CD4-positive, alpha-beta T cell (primary cell): ENCODE measurements around the gene LGSN. TPM values are rescaled to one million over a fixed set of nuclear protein-coding genes. Genes with fewer than 3 reads are reported as not detected.
"Not testable (repeated sequence)": the region's sequence is repeated elsewhere in the genome, so short reads cannot be mapped to it uniquely, and the experiment has no call there.

Experiments
- ATAC-seq: fragments of 200-7000 bp; cut with Tn5 transposase; one replicate; pipeline ENCODE4 v1.10.0; 2022; ENCODE audit warnings: mild to moderate bottlenecking; ENCODE audit not compliant: poor library complexity
- CTCF ChIA-PET: fragments of 350-600 bp; sonication (Branson Sonifier 250); formaldehyde crosslinking; loops from one replicate; lab custom pipeline; 2021; ENCODE audit warnings: antibody characterized with exemption, inconsistent platforms; lab: Charles Lee
- POLR2A ChIA-PET: fragments of 350-600 bp; sonication (Branson Sonifier 250); formaldehyde crosslinking; loops from one replicate; lab custom pipeline; 2021; ENCODE audit warnings: antibody characterized with exemption, inconsistent platforms; lab: Charles Lee
- DNase-seq, 14 experiments: peaks; one replicate each; pipeline ENCODE4 v3.0.0-alpha.2; 2013 to 2020; ENCODE audit warnings: mixed read lengths in 2 of 14
- H3K27ac ChIP-seq, 2 donors: one replicate each; pipeline versions ENCODE4 v1.5.1 to v1.7.0; 2013; ENCODE audit warnings: low read length in 2 of 2, low read depth in 1 of 2, mild to moderate bottlenecking in 1 of 2
- H3K27me3 ChIP-seq, 2 experiments: 1 replicate in 1 of 2; 2 replicates in 1 of 2; pipeline versions ENCODE4 v1.6.1 to v1.7.0; 2013; ENCODE audit warnings: low read length in 2 of 2, control low read depth in 1 of 2, mild to moderate bottlenecking in 1 of 2, moderate library complexity in 1 of 2; ENCODE audit not compliant: insufficient read depth in 2 of 2, control insufficient read depth in 1 of 2
- H3K36me3 ChIP-seq: one replicate; pipeline ENCODE4 v1.6.1; 2013; ENCODE audit warnings: low read length, control low read depth; ENCODE audit not compliant: insufficient read depth
- H3K4me1 ChIP-seq: one replicate; pipeline ENCODE4 v1.6.1; 2013; ENCODE audit warnings: low read length, control low read depth; ENCODE audit not compliant: insufficient read depth
- H3K4me3 ChIP-seq: one replicate; pipeline ENCODE4 v1.5.1; 2013; ENCODE audit warnings: mild to moderate bottlenecking, low read length, moderate library complexity
- H3K9me3 ChIP-seq, 2 experiments: 1 replicate in 1 of 2; 2 replicates in 1 of 2; pipeline versions ENCODE4 v1.6.1 to v1.7.0; 2013; ENCODE audit warnings: low read length in 2 of 2, mild to moderate bottlenecking in 2 of 2, control low read depth in 1 of 2, moderate library complexity in 1 of 2; ENCODE audit not compliant: control insufficient read depth in 1 of 2, insufficient read depth in 1 of 2
- H3K27ac Mint-ChIP-seq: one replicate; pipeline ENCODE4 v1.8.0; 2020; ENCODE audit warnings: mixed read lengths
- H3K27me3 Mint-ChIP-seq: one replicate; pipeline ENCODE4 v1.8.0; 2021; ENCODE audit warnings: mixed read lengths
- H3K36me3 Mint-ChIP-seq: one replicate; pipeline ENCODE4 v1.8.0; 2021; ENCODE audit warnings: low read depth, mixed read lengths
- H3K4me1 Mint-ChIP-seq: one replicate; pipeline ENCODE4 v1.8.0; 2021; ENCODE audit warnings: low read depth, mixed read lengths
- H3K4me3 Mint-ChIP-seq: one replicate; pipeline ENCODE4 v1.8.0; 2020; ENCODE audit warnings: mild to moderate bottlenecking, mixed read lengths
- H3K9me3 Mint-ChIP-seq: one replicate; pipeline ENCODE4 v1.8.0; 2020; ENCODE audit warnings: mixed read lengths
- intact Hi-C, 2 experiments: fragments of 100-400 bp; cut with DNase I in 1 of 2; cut with micrococcal nuclease in 1 of 2; formaldehyde crosslinking; loops; one replicate each; pipeline versions ENCODE4 v1.15.1 to v1.9.0; 2023 to 2025; cut with DNase I, micrococcal nuclease
- total RNA-seq, 174 experiments: library from RNA in 2 of 174; stranded (reverse) in 2 of 174; gene quantifications; one replicate each; pipeline ENCODE4 v1.2.3 and lab custom pipeline; 2021 to 2026
- TF ChIP-seq, protein P1 (sequence below): fragments of 200-600 bp; IDR thresholded peaks from one replicate; pipeline ENCODE4 v1.8.0; 2022; ENCODE audit warnings: antibody characterized with exemption, mild to moderate bottlenecking

Gene LGSN
- total RNA-seq, 2 experiments from 2014 or later: not detected

DNA sequence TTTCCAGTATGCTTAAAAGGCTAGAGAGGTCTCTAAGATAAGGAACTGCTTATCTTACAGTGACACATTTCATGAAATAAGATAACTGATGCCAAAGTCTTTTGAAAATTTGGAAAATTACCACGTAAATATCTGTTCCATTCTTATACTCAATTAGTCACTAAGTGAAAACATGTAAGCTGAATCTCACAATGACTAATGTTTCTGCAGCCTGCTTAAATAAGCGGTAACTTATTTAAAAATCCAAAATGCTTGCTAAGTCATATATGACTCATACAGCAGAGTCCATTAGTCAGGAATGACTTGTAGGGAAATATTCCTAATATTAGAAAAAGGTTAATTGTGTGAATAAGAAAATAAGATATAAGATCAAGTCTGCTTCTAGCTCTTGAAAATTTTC, 27.8 kb upstream of the LGSN start:
- Histone ChIP-seq H3K27ac (no peak overlapping the region), H3K4me3 (no peak overlapping the region), H3K27me3 (no peaks in the 10 kb centered on the region), H3K4me1 (peaks cover 4% of the 10 kb centered on the region), H3K9me3 (no peaks in the 10 kb centered on the region), H3K36me3 (no peaks in the 10 kb centered on the region)
- no peak overlapping the region for H3K4me3 Mint-ChIP-seq
- H3K4me1 Mint-ChIP-seq: peaks cover 6% of the 10 kb centered on the region
- DNase-seq (no peak), ATAC-seq (no peak)
- no peak overlapping the region for H3K27ac Mint-ChIP-seq
- ChIA-PET CTCF (no interaction called here), POLR2A (no interaction called here)
- TF ChIP-seq, protein P1, sequence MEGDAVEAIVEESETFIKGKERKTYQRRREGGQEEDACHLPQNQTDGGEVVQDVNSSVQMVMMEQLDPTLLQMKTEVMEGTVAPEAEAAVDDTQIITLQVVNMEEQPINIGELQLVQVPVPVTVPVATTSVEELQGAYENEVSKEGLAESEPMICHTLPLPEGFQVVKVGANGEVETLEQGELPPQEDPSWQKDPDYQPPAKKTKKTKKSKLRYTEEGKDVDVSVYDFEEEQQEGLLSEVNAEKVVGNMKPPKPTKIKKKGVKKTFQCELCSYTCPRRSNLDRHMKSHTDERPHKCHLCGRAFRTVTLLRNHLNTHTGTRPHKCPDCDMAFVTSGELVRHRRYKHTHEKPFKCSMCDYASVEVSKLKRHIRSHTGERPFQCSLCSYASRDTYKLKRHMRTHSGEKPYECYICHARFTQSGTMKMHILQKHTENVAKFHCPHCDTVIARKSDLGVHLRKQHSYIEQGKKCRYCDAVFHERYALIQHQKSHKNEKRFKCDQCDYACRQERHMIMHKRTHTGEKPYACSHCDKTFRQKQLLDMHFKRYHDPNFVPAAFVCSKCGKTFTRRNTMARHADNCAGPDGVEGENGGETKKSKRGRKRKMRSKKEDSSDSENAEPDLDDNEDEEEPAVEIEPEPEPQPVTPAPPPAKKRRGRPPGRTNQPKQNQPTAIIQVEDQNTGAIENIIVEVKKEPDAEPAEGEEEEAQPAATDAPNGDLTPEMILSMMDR: no peak
- intact Hi-C loops: no loop called here
- H3K27me3 Mint-ChIP-seq: peaks cover 11% of the 10 kb centered on the region
- no peaks in the 10 kb centered on the region for H3K36me3 Mint-ChIP-seq
- H3K9me3 Mint-ChIP-seq: no peaks in the 10 kb centered on the region

- DNase-seq (no peak), ATAC-seq (no peak)
- no peak overlapping the region for H3K27ac Mint-ChIP-seq
- no peaks in the 10 kb centered on the region for H3K27me3 ChIP-seq
- peaks cover 2 to 4% of the 10 kb centered on the region in 2 experiments for H3K9me3 ChIP-seq
- H3K4me1 ChIP-seq: no peaks in the 10 kb centered on the region
- H3K9me3 Mint-ChIP-seq: no peaks in the 10 kb centered on the region
- intact Hi-C loops: no loop called here
- ChIA-PET POLR2A (no interaction called here), CTCF (no interaction called here)
- no peak overlapping the region for H3K4me3 Mint-ChIP-seq
- TF ChIP-seq, protein P1: no peak
- H3K36me3 Mint-ChIP-seq: no peaks in the 10 kb centered on the region
- no peaks in the 10 kb centered on the region for H3K36me3 ChIP-seq
- H3K4me1 Mint-ChIP-seq: no peaks in the 10 kb centered on the region
- H3K27me3 Mint-ChIP-seq: peaks cover 4% of the 10 kb centered on the region
- H3K4me3 ChIP-seq: no peak overlapping the region
- no peak overlapping the region for H3K27ac ChIP-seq
Measured at GRCh38 chr6:63346217-63346835, 26.5 kb upstream of the LGSN start.

DNA sequence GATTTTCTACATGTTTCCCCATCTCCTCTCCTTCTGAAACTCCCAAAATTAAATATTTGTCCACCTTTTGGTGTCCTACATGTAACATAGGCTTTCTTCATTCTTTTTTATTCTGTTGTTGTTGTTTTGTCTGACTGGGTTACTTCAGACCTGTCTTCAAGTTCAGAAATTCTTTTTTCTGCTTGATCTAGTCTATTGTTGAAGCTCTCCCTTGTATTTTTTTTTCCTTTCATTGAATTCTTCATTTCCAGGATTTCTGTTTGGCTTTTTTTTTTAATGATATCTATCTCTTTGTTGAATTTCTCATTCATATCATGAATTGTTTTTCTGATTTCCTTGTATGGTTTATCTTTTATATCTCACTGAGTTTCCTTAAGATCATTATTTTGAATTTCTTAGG, 20.6 kb upstream of the LGSN start:
- no peaks in the 10 kb centered on the region for H3K27me3 ChIP-seq
- ChIA-PET POLR2A (no interaction called here), CTCF (no interaction called here)
- intact Hi-C loops: no loop called here
- no peak overlapping the region for H3K27ac ChIP-seq
- H3K4me1 ChIP-seq: no peaks in the 10 kb centered on the region
- H3K9me3 ChIP-seq: peaks cover 6 to 22% of the 10 kb centered on the region in 2 experiments
- H3K4me3 ChIP-seq: no peak overlapping the region
- ATAC-seq: no peak
- H3K27me3 Mint-ChIP-seq: no peaks in the 10 kb centered on the region
- no peaks in the 10 kb centered on the region for H3K4me1 Mint-ChIP-seq
- no peak overlapping the region for H3K4me3 Mint-ChIP-seq
- no peak overlapping the region for H3K27ac Mint-ChIP-seq
- peaks cover 11% of the 10 kb centered on the region for H3K9me3 Mint-ChIP-seq
- TF ChIP-seq, protein P1: no peak
- no peak for DNase-seq
- no peaks in the 10 kb centered on the region for H3K36me3 ChIP-seq
- H3K36me3 Mint-ChIP-seq: no peaks in the 10 kb centered on the region

- intact Hi-C loops, H3K27ac Mint-ChIP-seq, ATAC-seq, DNase-seq, POLR2A ChIA-PET, H3K4me3 ChIP-seq, H3K9me3 ChIP-seq, H3K36me3 Mint-ChIP-seq, H3K9me3 Mint-ChIP-seq, H3K27me3 Mint-ChIP-seq, H3K27ac ChIP-seq, CTCF ChIA-PET, H3K4me1 Mint-ChIP-seq, H3K36me3 ChIP-seq, H3K4me1 ChIP-seq, H3K27me3 ChIP-seq, H3K4me3 Mint-ChIP-seq: not testable (repeated sequence)
Measured at GRCh38 chr6:63334652-63335051, 14.9 kb upstream of the LGSN start.
